LNCaP clone FGC (cell line): ENCODE results near the gene LRP4.

Experiments used
- DNase-seq: peaks from one replicate; pipeline ENCODE4 v3.0.0-alpha.2; 2011; ENCODE audit warnings: low read depth
- H3K4me3 ChIP-seq: 2 replicates; pipeline ENCODE4 v1.5.1; 2011; ENCODE audit warnings: mild to moderate bottlenecking, low read depth, low read length, control low read depth
- CTCF ChIP-seq: IDR thresholded peaks from 2 replicates; pipeline ENCODE4 v1.5.1; 2012; ENCODE audit warnings: mild to moderate bottlenecking; ENCODE audit not compliant: control insufficient read depth, insufficient read depth; ENCODE audit errors: extremely low read depth

Gene LRP4

DNA sequence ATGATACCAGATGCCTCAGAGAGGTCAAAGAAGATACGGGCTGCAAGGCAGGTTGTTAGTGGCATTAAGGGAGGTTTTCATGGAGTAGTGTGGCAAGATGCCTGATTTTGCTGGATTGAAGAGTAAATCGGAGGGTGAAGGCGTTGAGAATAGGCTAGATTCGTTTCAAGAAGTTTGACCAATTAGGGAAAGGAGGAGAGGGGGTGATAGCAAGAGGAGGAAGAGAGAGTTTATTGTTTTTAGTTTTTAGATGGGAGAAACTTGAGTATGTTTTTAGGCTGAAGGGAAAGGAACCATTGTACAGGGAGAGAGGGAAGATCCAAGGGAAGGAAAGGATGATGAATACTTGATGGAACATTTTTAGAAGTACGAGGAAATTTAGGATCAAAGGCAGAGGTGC is 34.7 kb upstream of the LRP4 start:
- H3K4me3 ChIP-seq, result no peak overlapping the region
- TF ChIP-seq CTCF, result no peak
- DNase-seq, result no peak

DNA sequence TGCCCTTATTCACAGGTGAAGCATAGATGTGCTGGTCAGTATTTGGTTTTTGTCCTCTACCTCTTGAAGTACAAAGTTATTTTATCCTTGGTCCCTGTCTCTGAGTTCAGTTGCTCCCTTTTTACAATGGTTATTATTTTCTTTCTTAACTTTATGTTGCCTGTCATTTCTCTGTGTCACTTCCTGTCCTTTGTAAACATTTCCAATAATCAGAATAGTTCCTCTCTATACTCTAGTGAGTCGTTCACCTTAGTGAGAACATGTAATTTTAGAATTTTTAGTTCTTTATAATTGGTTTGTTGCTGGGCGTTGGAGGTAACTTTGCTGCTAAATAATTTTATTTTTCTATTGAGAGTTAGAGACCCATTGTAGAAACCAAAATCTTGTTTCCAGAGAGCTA is 34.2 kb upstream of the LRP4 start:
- H3K4me3 ChIP-seq, result no peak overlapping the region
- DNase-seq, result no peak
- no peak for TF ChIP-seq CTCF

GRCh38 chr11:46951864-46952263 is 33.5 kb upstream of the LRP4 start:
- no peak for TF ChIP-seq CTCF
- no peak for DNase-seq
- no peak overlapping the region for H3K4me3 ChIP-seq

GRCh38 chr11:46949297-46949696 is 30.9 kb upstream of the LRP4 start:
- no peak for DNase-seq
- TF ChIP-seq CTCF, result no peak
- no peak overlapping the region for H3K4me3 ChIP-seq

GRCh38 chr11:46948378-46949131 is 30.2 kb upstream of the LRP4 start:
- peak; percentile 90 for DNase-seq
- TF ChIP-seq CTCF, result no peak
- 0 out of 2 replicates have a peak overlapping the region, but pooled peaks have one; percentile 13 for H3K4me3 ChIP-seq

- H3K4me3 ChIP-seq, result peak overlapping the region; percentile 13; the same call in 1 of the 2 replicates
- no peak for TF ChIP-seq CTCF
- DNase-seq, result peak; percentile 22
These were observed 29.2 kb upstream of the LRP4 start for GRCh38 chr11:46947399-46948077.
